GM23248 (cell line): ENCODE measurements around the gene CENPT. TPM values are rescaled to one million over a fixed set of nuclear protein-coding genes. Genes with fewer than 3 reads are reported as not detected.
A peak's percentile ranks its signal among the peaks of the same experiment; 100 is the strongest.

Experiments used
- DNase-seq: peaks from one replicate; pipeline ENCODE4 v3.0.0-alpha.2; 2015
- H2AFZ ChIP-seq: fragments of 200-600 bp; sonication (generic); 2 replicates; pipeline ENCODE4 v1.6.1; 2016; ENCODE audit warnings: antibody characterized with exemption
- H3F3A ChIP-seq: fragments of 200-600 bp; sonication (generic); 2 replicates; pipeline ENCODE4 v1.6.1; 2016; ENCODE audit warnings: mild to moderate bottlenecking, antibody characterized with exemption, mixed run types; ENCODE audit not compliant: insufficient read depth
- H3K27ac ChIP-seq: fragments of 200-600 bp; sonication (generic); 2 replicates; pipeline ENCODE4 v1.5.1; 2016; ENCODE audit warnings: mild to moderate bottlenecking
- H3K27me3 ChIP-seq: fragments of 200-600 bp; sonication (generic); replicated peaks from 2 replicates; pipeline ENCODE4 v1.6.1; 2016; ENCODE audit warnings: mild to moderate bottlenecking; ENCODE audit not compliant: insufficient read depth
- H3K36me3 ChIP-seq: fragments of 200-600 bp; sonication (generic); 2 replicates; pipeline ENCODE4 v1.6.1; 2016; ENCODE audit warnings: low read depth, mild to moderate bottlenecking
- H3K4me1 ChIP-seq: fragments of 200-600 bp; sonication (generic); 2 replicates; pipeline ENCODE4 v1.6.1; 2016; ENCODE audit warnings: mild to moderate bottlenecking; ENCODE audit not compliant: insufficient read depth
- H3K4me2 ChIP-seq: fragments of 200-600 bp; sonication (generic); one replicate; pipeline ENCODE4 v1.6.1; 2016; ENCODE audit warnings: mild to moderate bottlenecking; ENCODE audit not compliant: unreplicated experiment
- H3K4me3 ChIP-seq: fragments of 200-600 bp; sonication (generic); 2 replicates; pipeline ENCODE4 v1.5.1; 2016; ENCODE audit warnings: mild to moderate bottlenecking
- H3K79me2 ChIP-seq: fragments of 200-600 bp; sonication (generic); 2 replicates; pipeline ENCODE4 v1.6.1; 2016; ENCODE audit warnings: mild to moderate bottlenecking; ENCODE audit not compliant: insufficient read depth
- H3K9ac ChIP-seq: fragments of 200-600 bp; sonication (generic); 2 replicates; pipeline ENCODE4 v1.6.1; 2016; ENCODE audit warnings: mild to moderate bottlenecking
- H3K9me2 ChIP-seq: fragments of 200-600 bp; sonication (generic); 2 replicates; pipeline ENCODE4 v1.6.1; 2016; ENCODE audit warnings: mixed run types, mild to moderate bottlenecking, moderate library complexity; ENCODE audit not compliant: insufficient read depth
- H3K9me3 ChIP-seq: fragments of 200-600 bp; sonication (generic); one replicate; pipeline ENCODE4 v1.6.1; 2017; ENCODE audit warnings: low read depth
- H4K20me1 ChIP-seq: fragments of 200-600 bp; sonication (generic); 2 replicates; pipeline ENCODE4 v1.6.0; 2016; ENCODE audit not compliant: insufficient read depth
- EZH2 ChIP-seq: fragments of 200-600 bp; sonication (generic); IDR thresholded peaks from 2 replicates; pipeline ENCODE4 v1.6.1; 2018; ENCODE audit warnings: antibody characterized with exemption, mild to moderate bottlenecking; ENCODE audit not compliant: insufficient read depth, poor library complexity, severe bottlenecking
- EZH2phosphoT487 ChIP-seq: fragments of 200-600 bp; sonication (generic); IDR thresholded peaks from 2 replicates; pipeline ENCODE4 v1.6.1; 2018; ENCODE audit warnings: antibody characterized with exemption, moderate library complexity, mild to moderate bottlenecking, low read depth; ENCODE audit not compliant: insufficient read depth
- WGBS, 2 experiments: methylation state at CpG; one replicate each; pipeline ENCODE4 v1.1.6; 2015 to 2017; ENCODE audit warnings: low lambda C conversion rate in 2 of 2, low coverage in 1 of 2; ENCODE audit errors: missing lambda C conversion rate in 2 of 2; 5-methylcytosine and 5-hydroxymethylcytosine counted together
- in situ Hi-C: fragments of 300-500 bp; cut with MboI; formaldehyde crosslinking; loops from 2 replicates; pipeline ENCODE4 v1.15.0; 2020
- polyA plus RNA-seq: library from polyadenylated mRNA; unstranded; fragments of >200 nt; fragmentation: Nextera tagmentation; extraction: Ambion mirVana; gene quantifications from 2 replicates; pipeline ENCODE4 v1.2.1, GENCODE V29; 2016
- total RNA-seq: library from RNA; depleted of rRNA; stranded (reverse); fragments of >200 nt; shearing (Covaris generic); gene quantifications from 2 replicates; pipeline ENCODE4 v1.2.3, GENCODE V29; 2014

CENPT gene
- total and polyA plus RNA-seq, 2 experiments from 2014 or later = 53.4 to 63.1 TPM

GRCh38 chr16:67857547-67858233 is 10.2 kb upstream of the CENPT start:
- TF ChIP-seq EZH2 (no peak), EZH2phosphoT487 (no peak)
- H3K9me3 ChIP-seq = no peaks in the 10 kb centered on the region
- no peak overlapping the region for H2AFZ ChIP-seq
- no peaks in the 10 kb centered on the region for H3K9me2 ChIP-seq
- in situ Hi-C loops = no loop called here
- peak overlapping the region; percentile 100 for H3K27ac ChIP-seq
- DNase-seq = peak; percentile 99
- peak overlapping the region; percentile 96 for H3K9ac ChIP-seq
- peaks cover 52% of the 10 kb centered on the region for H3F3A ChIP-seq
- peaks cover 4% of the 10 kb centered on the region; the same call in 1 of the 2 replicates for H3K36me3 ChIP-seq
- peak overlapping the region; percentile 78 for H3K4me2 ChIP-seq
- H3K4me3 ChIP-seq = peak overlapping the region; percentile 46
- H3K79me2 ChIP-seq = peaks cover 96% of the 10 kb centered on the region
- WGBS, 2 experiments = 0 to 1% methylated on average over 3 of the region's 3 CpGs
- peaks cover 16% of the 10 kb centered on the region; the same call in 1 of the 2 replicates for H4K20me1 ChIP-seq
- no peaks in the 10 kb centered on the region for H3K27me3 ChIP-seq
- peaks cover 44% of the 10 kb centered on the region for H3K4me1 ChIP-seq

- Histone ChIP-seq H3K4me1 (peaks cover 38% of the 10 kb centered on the region), H3F3A (peaks cover 46% of the 10 kb centered on the region), H3K27ac (peak overlapping the region; percentile 100), H2AFZ (no peak overlapping the region), H3K4me3 (peak overlapping the region; percentile 24; the same call in 1 of the 2 replicates), H3K27me3 (no peaks in the 10 kb centered on the region), H3K36me3 (peaks cover 4% of the 10 kb centered on the region; the same call in 1 of the 2 replicates), H3K79me2 (peaks cover 96% of the 10 kb centered on the region), H3K4me2 (peak overlapping the region; percentile 48), H3K9me3 (no peaks in the 10 kb centered on the region), H3K9me2 (no peaks in the 10 kb centered on the region), H4K20me1 (peaks cover 11% of the 10 kb centered on the region; the same call in 1 of the 2 replicates), H3K9ac (peak overlapping the region; percentile 68)
- WGBS, 2 experiments = 83 to 89% methylated on average over 5 of the region's 5 CpGs
- in situ Hi-C loops = no loop called here
- DNase-seq = no peak
- TF ChIP-seq EZH2 (no peak), EZH2phosphoT487 (no peak)
Measured at GRCh38 chr16:67856927-67857546, 9.5 kb upstream of the CENPT start.

- H3K27ac ChIP-seq = no peak overlapping the region
- H2AFZ ChIP-seq = no peak overlapping the region
- H4K20me1 ChIP-seq = peaks cover 13% of the 10 kb centered on the region; the same call in 1 of the 2 replicates
- no peaks in the 10 kb centered on the region for H3K27me3 ChIP-seq
- no peak for TF ChIP-seq EZH2
- no peak for TF ChIP-seq EZH2phosphoT487
- peaks cover 26% of the 10 kb centered on the region for H3K4me1 ChIP-seq
- H3K9me2 ChIP-seq = no peaks in the 10 kb centered on the region
- H3K36me3 ChIP-seq = peaks cover 4% of the 10 kb centered on the region; the same call in 1 of the 2 replicates
- no peak overlapping the region for H3K4me2 ChIP-seq
- no peaks in the 10 kb centered on the region for H3K9me3 ChIP-seq
- H3K79me2 ChIP-seq = peaks cover 96% of the 10 kb centered on the region
- peaks cover 34% of the 10 kb centered on the region for H3F3A ChIP-seq
- H3K4me3 ChIP-seq = no peak overlapping the region
- WGBS, 2 experiments = 82 to 86% methylated on average over 9 to 10 of the region's 10 CpGs
- in situ Hi-C loops = no loop called here
- DNase-seq = no peak
- no peak overlapping the region for H3K9ac ChIP-seq
Measured at GRCh38 chr16:67855789-67856188, 8.3 kb upstream of the CENPT start.

- Histone ChIP-seq H3K36me3 (no peaks in the 10 kb centered on the region), H3K9ac (no peak overlapping the region), H3F3A (peaks cover 24% of the 10 kb centered on the region), H3K27ac (no peak overlapping the region), H3K9me3 (no peaks in the 10 kb centered on the region), H3K9me2 (no peaks in the 10 kb centered on the region), H3K79me2 (peaks cover 96% of the 10 kb centered on the region), H3K4me2 (no peak overlapping the region), H3K4me1 (peaks cover 16% of the 10 kb centered on the region), H3K27me3 (no peaks in the 10 kb centered on the region), H3K4me3 (no peak overlapping the region), H4K20me1 (peaks cover 15% of the 10 kb centered on the region; the same call in 1 of the 2 replicates), H2AFZ (no peak overlapping the region)
- no peak for DNase-seq
- 97 to 98% methylated on average over 3 of the region's 3 CpGs for whole genome bisulfite sequencing, 2 experiments
- no peak for TF ChIP-seq EZH2
- no peak for TF ChIP-seq EZH2phosphoT487
- in situ Hi-C loops = no loop called here
Measured at GRCh38 chr16:67853670-67854069, 6.2 kb upstream of the CENPT start.
